Stimulated activated CD4-positive, alpha-beta T cell treated with anti-CD3 and anti-CD28 coated beads, TNF-alpha, amount 100 ng/mL, for 4 hours (primary cell): ENCODE measurements around the gene A4GNT.

Experiments
- DNase-seq, 3 experiments: peaks; one replicate each; pipeline ENCODE4 v3.0.0-alpha.2; 2020; ENCODE audit warnings: low read depth in 3 of 3

Gene A4GNT

GRCh38 chr3:138078901-138079344 lies 53.3 kb downstream of the A4GNT start:
- DNase-seq, result no peak

DNA sequence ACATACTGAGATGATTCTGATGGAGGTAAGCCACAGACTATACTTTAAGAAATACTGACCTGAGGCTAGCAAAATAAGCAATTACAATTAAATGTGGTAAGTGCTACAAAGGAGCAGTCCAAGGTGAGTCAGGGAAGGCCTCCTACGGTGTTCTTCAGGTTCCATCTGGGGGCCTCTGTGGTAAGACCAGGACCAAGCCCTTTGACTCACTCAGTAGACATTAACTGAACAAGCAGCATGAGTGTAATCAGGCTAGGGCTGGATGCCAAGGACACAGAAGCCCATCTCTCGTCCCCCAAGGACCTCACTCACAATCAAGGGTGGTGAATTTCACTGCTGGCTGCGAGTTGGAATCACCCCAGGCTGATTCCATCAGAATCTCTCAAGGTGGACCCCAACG lies 54.1 kb downstream of the A4GNT start:
- no peak for DNase-seq
